Heart left ventricle (tissue), 16 donors: ENCODE data around the gene UQCR11. TPM values are rescaled to one million over a fixed set of nuclear protein-coding genes. Genes with fewer than 3 reads are reported as not detected.

Source experiments
- ATAC-seq, 4 donors: fragments of 200-7000 bp; cut with Tn5 transposase; one replicate each; pipeline ENCODE4 v1.9.1; 2020 to 2022; ENCODE audit warnings: moderate library complexity in 4 of 4, mild to moderate bottlenecking in 3 of 4, moderate number of reproducible peaks in 1 of 4
- DNase-seq, 5 donors: peaks; one replicate each; pipeline ENCODE4 v3.0.0-alpha.2; 2020
- H3K27ac ChIP-seq, 12 donors: fragments of 200-600 bp; sonication (generic) in 4 of 12; one replicate each; pipeline versions ENCODE4 v1.5.0 to v1.8.0; 2016 to 2022; ENCODE audit warnings: mild to moderate bottlenecking in 2 of 12
- H3K27me3 ChIP-seq, 9 donors: fragments of 200-600 bp; sonication (generic) in 2 of 9; one replicate each; pipeline versions ENCODE4 v1.5.1 to v1.8.0; 2016 to 2022; ENCODE audit warnings: mild to moderate bottlenecking in 3 of 9
- H3K36me3 ChIP-seq, 9 donors: fragments of 200-600 bp; sonication (generic) in 2 of 9; one replicate each; pipeline versions ENCODE4 v1.5.0 to v1.8.0; 2018 to 2022; ENCODE audit warnings: mild to moderate bottlenecking in 2 of 9
- H3K4me1 ChIP-seq, 12 donors: fragments of 200-600 bp; sonication (generic) in 4 of 12; one replicate each; pipeline versions ENCODE4 v1.5.0 to v1.8.0; 2016 to 2022; ENCODE audit warnings: mild to moderate bottlenecking in 3 of 12
- H3K4me3 ChIP-seq, 12 donors: fragments of 200-600 bp; sonication (generic) in 4 of 12; one replicate each; pipeline versions ENCODE4 v1.5.0 to v1.8.0; 2017 to 2022; ENCODE audit warnings: mild to moderate bottlenecking in 9 of 12, moderate library complexity in 4 of 12
- H3K9me3 ChIP-seq, 12 donors: fragments of 200-600 bp; sonication (generic) in 4 of 12; one replicate each; pipeline versions ENCODE4 v1.5.0 to v1.8.0; 2016 to 2022; ENCODE audit warnings: mild to moderate bottlenecking in 1 of 12
- CTCF ChIP-seq, 12 donors: fragments of 200-600 bp; sonication (generic) in 4 of 12; IDR thresholded peaks; one replicate each; pipeline versions ENCODE4 v1.5.0 to v1.8.0; 2018 to 2022; ENCODE audit warnings: antibody characterized with exemption in 12 of 12, mild to moderate bottlenecking in 5 of 12
- POLR2A ChIP-seq, 2 donors: fragments of 450-650 bp; IDR thresholded peaks; one replicate each; pipeline ENCODE4 v1.6.1; 2017; ENCODE audit warnings: antibody characterized with exemption in 2 of 2, mild to moderate bottlenecking in 2 of 2, moderate library complexity in 2 of 2
- WGBS, 4 donors: extraction: QIAGEN DNeasy Blood & Tissue Kit in 2 of 4; methylation state at CpG; one replicate each; pipeline versions ENCODE4 v1.1.5 to v1.1.7; 2013 to 2018; 5-methylcytosine and 5-hydroxymethylcytosine counted together
- intact Hi-C, 10 donors: fragments of 100-400 bp; cut with DNase I; formaldehyde crosslinking; loops; one replicate each; pipeline versions ENCODE4 v1.11.1 to v1.14.2; 2022
- polyA plus RNA-seq, 2 donors: library from polyadenylated mRNA; stranded (reverse); fragments of 200-250 nt; gene quantifications; one replicate each; pipeline ENCODE4 v1.2.3, GENCODE V29; 2013
- total RNA-seq, 9 donors: library from RNA; depleted of rRNA in 2 of 9; stranded (reverse); fragments of >200 nt in 2 of 9; fragmentation: NEBNext Ultra II Directional in 3 of 9; extraction: Animal tissue kit (Norgen Biotek cat#: 25700) in 3 of 9; gene quantifications; one replicate each; pipeline versions ENCODE4 v1.1.0 to v1.2.4, GENCODE V29; 2016 to 2023
- donor health status: ischemic (EF 13 %, LVEDD 7.1; RV severe dilation, severe dysfunction).
- donor health status: healthy with polysubstance abuse.
- donor health status: DM: no; HTN: yes; CAD: no.
- donor health status: DM: no; HTN: no; CAD: no.
- donor health status: ischemic (EF 25% LVEDD 6.9; RV normal size, moderate dysfunction).
- donor health status: ischemic (EF 25% LVEDD 5.7; RV mildly dilated, moderate dysfunction).
- donor health status: healthy.
- donor health status: DM: yes; HTN: yes; CAD: no.
- donor health status: ischemic (EF 35%, LVEDD 5.7; RV mildly dilated, moderate dysfunction).
- donor health status: nonischemic (EF 11% LVEDD 7.7; RV severe dilation, severe dysfunction).
- donor health status: DM: yes; HTN: yes; CAD: no.
- donor health status: PGD.
- donor health status: ischemic (EF 29% LVEDD 5.4; RV normal size, mild dysfunction).
- donor health status: nonischemic (EF 23%, LVEDD 6.1; RV moderate dilation, normal function).

The UQCR11 gene
- total and polyA plus RNA-seq, 11 donors = 170 to 982 (median 671) TPM

- Histone ChIP-seq H3K27me3 (no peaks in the 10 kb centered on the region), H3K4me1 (peaks cover 0 to 18% (median 9%) of the 10 kb centered on the region in 12 donors), H3K4me3 (no peak overlapping the region), H3K36me3 (peaks cover 0 to 67% (median 48%) of the 10 kb centered on the region in 9 donors), H3K9me3 (no peaks in the 10 kb centered on the region), H3K27ac (no peak overlapping the region)
- ATAC-seq (no peak), DNase-seq (no peak)
- no peak for TF ChIP-seq POLR2A (IDR thresholded peaks at IDR 0.05)
- TF ChIP-seq CTCF (IDR thresholded peaks at IDR 0.05) = no peak
- intact Hi-C loops = loop anchor here in 1 of 10 donors (5.0 kb wide), 1 partner anchor 44 kb away; no protein-coding TSS in a partner anchor
- 82 to 91% (median 84%) methylated on average over 7 to 9 of the region's 9 CpGs for WGBS, 4 donors
Measured at GRCh38 chr19:1613146-1613545, 7.9 kb upstream of the UQCR11 start.

- Histone ChIP-seq H3K4me1 (peaks cover 0 to 12% (median 6%) of the 10 kb centered on the region in 12 donors), H3K4me3 (no peak overlapping the region), H3K27ac (no peak overlapping the region), H3K36me3 (peaks cover 0 to 63% (median 46%) of the 10 kb centered on the region in 9 donors), H3K27me3 (no peaks in the 10 kb centered on the region), H3K9me3 (no peaks in the 10 kb centered on the region)
- no peak for ATAC-seq
- intact Hi-C loops = loop anchor here in 1 of 10 donors (5.0 kb wide), 1 partner anchor 45 kb away; no protein-coding TSS in a partner anchor
- WGBS, 4 donors = 94 to 95% (median 95%) methylated on average over 32 to 39 of the region's 39 CpGs
- no peak for DNase-seq
- TF ChIP-seq POLR2A (IDR thresholded peaks at IDR 0.05) (no peak), CTCF (IDR thresholded peaks at IDR 0.05) (no peak)
Measured at GRCh38 chr19:1612114-1613086, 7.1 kb upstream of the UQCR11 start.

GRCh38 chr19:1611353-1611752, 6.1 kb upstream of the UQCR11 start:
- Histone ChIP-seq H3K4me1 (peaks cover 0 to 14% (median 4%) of the 10 kb centered on the region in 12 donors), H3K4me3 (no peak overlapping the region), H3K27me3 (no peaks in the 10 kb centered on the region), H3K27ac (no peak overlapping the region), H3K9me3 (no peaks in the 10 kb centered on the region), H3K36me3 (peaks cover 0 to 57% (median 45%) of the 10 kb centered on the region in 9 donors)
- intact Hi-C loops = loop anchor here in 1 of 10 donors (5.0 kb wide), 1 partner anchor 46 kb away; no protein-coding TSS in a partner anchor
- DNase-seq (no peak), ATAC-seq (no peak)
- WGBS, 4 donors = 89 to 96% (median 93%) methylated on average over 9 to 15 of the region's 15 CpGs
- no peak for TF ChIP-seq CTCF (IDR thresholded peaks at IDR 0.05)
- TF ChIP-seq POLR2A (IDR thresholded peaks at IDR 0.05) = no peak

GRCh38 chr19:1610579-1610978, 5.3 kb upstream of the UQCR11 start:
- Histone ChIP-seq H3K4me1 (peaks cover 0 to 20% (median 8%) of the 10 kb centered on the region in 12 donors), H3K9me3 (no peaks in the 10 kb centered on the region), H3K36me3 (peaks cover 0 to 53% (median 41%) of the 10 kb centered on the region in 9 donors), H3K27ac (no peak overlapping the region), H3K27me3 (no peaks in the 10 kb centered on the region), H3K4me3 (no peak overlapping the region)
- intact Hi-C loops = loop anchor here in 1 of 10 donors (5.0 kb wide), 1 partner anchor 47 kb away; no protein-coding TSS in a partner anchor
- DNase-seq (no peak), ATAC-seq (no peak)
- TF ChIP-seq CTCF (IDR thresholded peaks at IDR 0.05) (no peak), POLR2A (IDR thresholded peaks at IDR 0.05) (no peak)
- 81 to 89% (median 85%) methylated on average over 8 to 11 of the region's 11 CpGs for WGBS, 4 donors
